Kidney (tissue), 14 donors: ENCODE results near the gene AMZ1. TPM values are rescaled to one million over a fixed set of nuclear protein-coding genes. Genes with fewer than 3 reads are reported as not detected.

Experiments used
- DNase-seq, 5 donors: peaks; one replicate each; pipeline ENCODE4 v3.0.0-alpha.2; 2013 to 2020
- FAIRE-seq: peaks from 2 replicates; lab custom pipeline; 2012; peaks lifted over from hg19 to GRCh38; lab: Jason Lieb, UNC
- H3K27ac ChIP-seq, 2 donors: one replicate each; pipeline ENCODE4 v1.7.0; 2013; ENCODE audit warnings: low read depth in 2 of 2, low read length in 2 of 2, inconsistent platforms in 1 of 2
- H3K27me3 ChIP-seq: one replicate; pipeline ENCODE4 v1.7.1; 2013; ENCODE audit warnings: low read length, inconsistent platforms; ENCODE audit not compliant: control insufficient read depth, insufficient read depth
- H3K36me3 ChIP-seq, 3 donors: one replicate each; pipeline versions ENCODE4 v1.7.0 to v1.7.1; 2013; ENCODE audit warnings: low read length in 3 of 3, control low read depth in 1 of 3, inconsistent platforms in 1 of 3; ENCODE audit not compliant: insufficient read depth in 3 of 3, control insufficient read depth in 2 of 3
- H3K4me1 ChIP-seq, 3 donors: one replicate each; pipeline versions ENCODE4 v1.7.0 to v1.7.1; 2013; ENCODE audit warnings: low read length in 3 of 3, inconsistent platforms in 1 of 3, low read depth in 1 of 3; ENCODE audit not compliant: control insufficient read depth in 2 of 3, insufficient read depth in 2 of 3
- H3K4me3 ChIP-seq, 3 donors: one replicate each; pipeline versions ENCODE4 v1.7.0 to v1.8.1; 2013; ENCODE audit warnings: low read length in 3 of 3, control low read depth in 1 of 3, inconsistent platforms in 1 of 3
- H3K9ac ChIP-seq, 3 donors: one replicate each; pipeline versions ENCODE4 v1.7.0 to v1.7.1; 2013; ENCODE audit warnings: low read length in 3 of 3, control low read depth in 1 of 3, inconsistent platforms in 1 of 3
- H3K9me3 ChIP-seq, 3 donors: one replicate each; pipeline versions ENCODE4 v1.7.0 to v1.7.1; 2013; ENCODE audit warnings: low read length in 3 of 3, control low read depth in 1 of 3, inconsistent platforms in 1 of 3; ENCODE audit not compliant: control insufficient read depth in 2 of 3, insufficient read depth in 1 of 3
- intact Hi-C: fragments of 100-400 bp; cut with DNase I; formaldehyde crosslinking; loops from one replicate; pipeline ENCODE4 v1.11.1; 2022
- polyA plus RNA-seq: library from polyadenylated mRNA; stranded (reverse); fragments of 350-450 nt; fragmentation: Illumina TruSeq; extraction: RNeasy Lipid Tissue Mini Kit (QIAGEN cat#74804); gene quantifications from one replicate; pipeline ENCODE4 v1.2.3, GENCODE V29; 2014; ENCODE audit warnings: low read depth, low replicate concordance; ENCODE audit not compliant: insufficient read depth
- total RNA-seq: library from RNA; stranded (reverse); fragmentation: NEBNext Ultra II Directional; extraction: Animal tissue kit (Norgen Biotek cat#: 25700); gene quantifications from one replicate; pipeline ENCODE4 v1.2.1, GENCODE V29; 2021
- TF ChIP-seq, protein P1 (sequence below): IDR thresholded peaks from 3 replicates; pipeline ENCODE4 v1.5.1; 2012; ENCODE audit warnings: mild to moderate bottlenecking, moderate library complexity, borderline replicate concordance; ENCODE audit not compliant: insufficient read depth; ENCODE audit errors: extremely low read depth
- donor health status: control.
- donor health status: control.
- donor health status: control.
- donor health status: control.
- donor health status: control.
- donor health status: DM: yes; HTN: yes; CAD: no.
- donor health status: Normal renal cell carcinoma (clear cell type).

AMZ1 gene
- total and polyA plus RNA-seq, 2 donors from 2014 or later: 0.16 TPM; not detected in 1

DNA sequence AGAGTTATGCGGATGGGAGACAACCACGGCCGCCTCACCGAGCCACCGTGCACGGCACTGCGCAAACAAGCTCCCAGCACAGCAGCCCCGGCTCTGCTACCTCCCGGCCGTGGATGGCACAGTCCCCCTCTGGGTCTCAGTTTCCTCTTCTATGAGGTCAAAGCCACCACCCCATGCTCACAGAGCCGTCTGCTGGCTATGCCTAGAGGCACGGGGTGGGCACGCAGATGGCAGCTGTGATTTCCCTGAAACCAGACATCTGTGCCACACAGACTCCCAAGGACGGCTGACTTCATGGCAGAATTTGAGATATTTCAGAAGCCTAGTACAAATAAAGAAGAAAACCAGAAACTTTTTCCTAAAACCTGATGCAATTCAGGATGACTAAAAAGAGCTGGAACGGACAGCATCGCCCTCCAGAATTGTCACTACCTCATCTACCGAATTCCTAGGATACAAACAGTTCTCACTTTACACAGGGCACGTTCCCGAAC lies 73.2 kb downstream of the AMZ1 start:
- no peak for DNase-seq
- Histone ChIP-seq H3K9ac (no peak overlapping the region), H3K4me3 (no peak overlapping the region), H3K9me3 (no peaks in the 10 kb centered on the region), H3K27me3 (no peaks in the 10 kb centered on the region), H3K36me3 (no peaks in the 10 kb centered on the region), H3K4me1 (peaks cover 2 to 35% (median 11%) of the 10 kb centered on the region in 3 donors), H3K27ac (peak overlapping the region in 1 of 2 donors; percentile 18)
- TF ChIP-seq, protein P1, sequence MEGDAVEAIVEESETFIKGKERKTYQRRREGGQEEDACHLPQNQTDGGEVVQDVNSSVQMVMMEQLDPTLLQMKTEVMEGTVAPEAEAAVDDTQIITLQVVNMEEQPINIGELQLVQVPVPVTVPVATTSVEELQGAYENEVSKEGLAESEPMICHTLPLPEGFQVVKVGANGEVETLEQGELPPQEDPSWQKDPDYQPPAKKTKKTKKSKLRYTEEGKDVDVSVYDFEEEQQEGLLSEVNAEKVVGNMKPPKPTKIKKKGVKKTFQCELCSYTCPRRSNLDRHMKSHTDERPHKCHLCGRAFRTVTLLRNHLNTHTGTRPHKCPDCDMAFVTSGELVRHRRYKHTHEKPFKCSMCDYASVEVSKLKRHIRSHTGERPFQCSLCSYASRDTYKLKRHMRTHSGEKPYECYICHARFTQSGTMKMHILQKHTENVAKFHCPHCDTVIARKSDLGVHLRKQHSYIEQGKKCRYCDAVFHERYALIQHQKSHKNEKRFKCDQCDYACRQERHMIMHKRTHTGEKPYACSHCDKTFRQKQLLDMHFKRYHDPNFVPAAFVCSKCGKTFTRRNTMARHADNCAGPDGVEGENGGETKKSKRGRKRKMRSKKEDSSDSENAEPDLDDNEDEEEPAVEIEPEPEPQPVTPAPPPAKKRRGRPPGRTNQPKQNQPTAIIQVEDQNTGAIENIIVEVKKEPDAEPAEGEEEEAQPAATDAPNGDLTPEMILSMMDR: no peak
- no peak for FAIRE-seq
- intact Hi-C loops: no loop called here

- TF ChIP-seq, protein P1: no peak
- intact Hi-C loops: no loop called here
- Histone ChIP-seq H3K4me3 (peak overlapping the region in 1 of 3 donors; percentile 14), H3K4me1 (peaks cover 2 to 35% (median 11%) of the 10 kb centered on the region in 3 donors), H3K27me3 (no peaks in the 10 kb centered on the region), H3K27ac (peak overlapping the region; percentile 86 to 90), H3K9me3 (no peaks in the 10 kb centered on the region), H3K36me3 (no peaks in the 10 kb centered on the region), H3K9ac (peak overlapping the region in 1 of 3 donors; percentile 42)
- DNase-seq (no peak), FAIRE-seq (no peak)
Observed at GRCh38 chr7:2761801-2762497, 73.9 kb downstream of the AMZ1 start.

GRCh38 chr7:2763597-2763996 lies 75.6 kb downstream of the AMZ1 start:
- no peak overlapping the region for H3K4me3 ChIP-seq
- FAIRE-seq (no peak), DNase-seq (peak in 3 of 5 donors; percentile 39 to 58 (median 52))
- no peaks in the 10 kb centered on the region for H3K36me3 ChIP-seq
- TF ChIP-seq, protein P1: no peak
- peak overlapping the region in 1 of 3 donors; percentile 14 for H3K9ac ChIP-seq
- no peaks in the 10 kb centered on the region for H3K9me3 ChIP-seq
- H3K27ac ChIP-seq: peak overlapping the region; percentile 86 to 90
- no peaks in the 10 kb centered on the region for H3K27me3 ChIP-seq
- peaks cover 0 to 27% (median 11%) of the 10 kb centered on the region in 3 donors for H3K4me1 ChIP-seq
- intact Hi-C loops: no loop called here
